Measurements from ENCODE around the gene ZNF277. TPM values are rescaled to one million over a fixed set of nuclear protein-coding genes. Genes with fewer than 3 reads are reported as not detected.

Gene ZNF277
- total RNA-seq, 2 donors from 2014 or later = 27.9 to 41.5 TPM

GRCh38 chr7:112257073-112257472 is 50.6 kb downstream of the ZNF277 start:
- Histone ChIP-seq H3K9me3 (no peaks in the 10 kb centered on the region), H3K4me1 (ENCODE audit: control insufficient read depth in 1 of 2, low read depth in 2 of 2) (peaks cover 0 to 5% of the 10 kb centered on the region in 2 donors), H3K27me3 (replicated peaks; ENCODE audit: insufficient read depth) (no peaks in the 10 kb centered on the region), H3K4me3 (no peak overlapping the region), H3K27ac (no peak overlapping the region), H3K36me3 (no peaks in the 10 kb centered on the region)
- ATAC-seq (ENCODE audit: insufficient number of reproducible peaks, low FRiP score, low read depth) = no peak
- DNase-seq (ENCODE audit: low spot score) = no peak
- TF ChIP-seq, protein P1, sequence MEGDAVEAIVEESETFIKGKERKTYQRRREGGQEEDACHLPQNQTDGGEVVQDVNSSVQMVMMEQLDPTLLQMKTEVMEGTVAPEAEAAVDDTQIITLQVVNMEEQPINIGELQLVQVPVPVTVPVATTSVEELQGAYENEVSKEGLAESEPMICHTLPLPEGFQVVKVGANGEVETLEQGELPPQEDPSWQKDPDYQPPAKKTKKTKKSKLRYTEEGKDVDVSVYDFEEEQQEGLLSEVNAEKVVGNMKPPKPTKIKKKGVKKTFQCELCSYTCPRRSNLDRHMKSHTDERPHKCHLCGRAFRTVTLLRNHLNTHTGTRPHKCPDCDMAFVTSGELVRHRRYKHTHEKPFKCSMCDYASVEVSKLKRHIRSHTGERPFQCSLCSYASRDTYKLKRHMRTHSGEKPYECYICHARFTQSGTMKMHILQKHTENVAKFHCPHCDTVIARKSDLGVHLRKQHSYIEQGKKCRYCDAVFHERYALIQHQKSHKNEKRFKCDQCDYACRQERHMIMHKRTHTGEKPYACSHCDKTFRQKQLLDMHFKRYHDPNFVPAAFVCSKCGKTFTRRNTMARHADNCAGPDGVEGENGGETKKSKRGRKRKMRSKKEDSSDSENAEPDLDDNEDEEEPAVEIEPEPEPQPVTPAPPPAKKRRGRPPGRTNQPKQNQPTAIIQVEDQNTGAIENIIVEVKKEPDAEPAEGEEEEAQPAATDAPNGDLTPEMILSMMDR (IDR thresholded peaks at IDR 0.05) = no peak

DNA sequence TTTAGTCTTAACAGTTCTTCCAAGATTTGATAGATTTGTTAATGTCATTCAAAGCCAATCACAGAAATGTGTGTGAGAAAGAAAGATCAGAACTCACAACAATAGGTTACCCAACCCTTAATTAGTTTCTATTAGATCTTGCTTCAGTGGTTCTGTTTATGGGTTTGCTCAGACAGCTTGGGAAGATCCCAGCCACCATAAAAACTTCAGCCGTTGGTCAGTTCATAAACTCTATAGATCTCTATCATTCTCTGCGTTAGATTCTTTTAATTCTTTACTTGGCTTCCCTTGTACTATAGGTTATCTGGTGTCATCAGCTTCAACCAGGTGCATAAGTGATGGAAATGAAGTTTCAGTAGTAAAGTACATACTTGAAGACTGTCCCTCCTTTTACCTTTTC is 54.4 kb downstream of the ZNF277 start:
- ATAC-seq (ENCODE audit: insufficient number of reproducible peaks, low FRiP score, low read depth) = no peak
- H3K27ac ChIP-seq = no peak overlapping the region
- no peaks in the 10 kb centered on the region for H3K36me3 ChIP-seq
- no peaks in the 10 kb centered on the region for H3K9me3 ChIP-seq
- H3K27me3 ChIP-seq (replicated peaks; ENCODE audit: insufficient read depth) = no peaks in the 10 kb centered on the region
- TF ChIP-seq, protein P1 (IDR thresholded peaks at IDR 0.05) = no peak
- DNase-seq (ENCODE audit: low spot score) = no peak
- no peaks in the 10 kb centered on the region for H3K4me1 ChIP-seq (ENCODE audit: control insufficient read depth in 1 of 2, low read depth in 2 of 2)
- H3K4me3 ChIP-seq = no peak overlapping the region

- H3K9me3 ChIP-seq = no peaks in the 10 kb centered on the region
Observed at GRCh38 chr7:112262036-112262435, 55.5 kb downstream of the ZNF277 start.

DNA sequence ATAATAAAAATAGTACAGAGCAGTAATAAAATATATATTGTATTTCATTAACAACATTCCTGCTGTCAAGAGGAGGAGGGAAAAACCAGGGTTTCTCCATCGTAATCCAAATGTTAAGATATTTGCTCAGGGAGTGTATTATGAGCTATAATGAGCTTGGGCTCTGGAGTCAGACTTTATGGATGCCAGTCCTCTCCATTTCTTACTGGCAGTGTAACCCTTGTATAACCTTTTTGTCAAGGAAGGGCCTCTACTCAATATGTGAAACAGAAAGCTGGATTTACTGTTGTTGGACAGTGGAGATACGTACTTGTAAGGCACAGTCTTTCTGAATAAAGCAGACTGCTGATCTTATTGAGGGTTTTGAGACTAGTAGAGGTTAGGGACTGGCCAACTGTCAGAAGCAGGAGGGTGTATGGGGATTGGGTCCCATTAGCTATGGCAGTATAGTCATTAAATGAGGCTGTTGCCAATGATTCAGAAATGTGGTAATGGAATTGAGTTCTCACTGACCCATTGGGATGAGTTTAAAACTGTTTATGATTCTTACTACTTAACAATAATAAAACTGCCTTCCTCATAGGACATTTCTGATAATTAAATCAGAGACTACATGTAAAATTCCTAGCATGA is 56.5 kb downstream of the ZNF277 start:
- Histone ChIP-seq H3K36me3 (no peaks in the 10 kb centered on the region), H3K27ac (no peak overlapping the region), H3K4me1 (ENCODE audit: control insufficient read depth in 1 of 2, low read depth in 2 of 2) (no peaks in the 10 kb centered on the region), H3K27me3 (replicated peaks; ENCODE audit: insufficient read depth) (no peaks in the 10 kb centered on the region), H3K9me3 (no peaks in the 10 kb centered on the region), H3K4me3 (no peak overlapping the region)
- TF ChIP-seq, protein P1 (IDR thresholded peaks at IDR 0.05) = no peak
- DNase-seq (ENCODE audit: low spot score) (no peak), ATAC-seq (ENCODE audit: insufficient number of reproducible peaks, low FRiP score, low read depth) (no peak)

More at GRCh38 chr7:112262036-112262435, 55.5 kb downstream of the ZNF277 start:
- ATAC-seq (ENCODE audit: insufficient number of reproducible peaks, low FRiP score, low read depth) (no peak), DNase-seq (ENCODE audit: low spot score) (no peak)
- Histone ChIP-seq H3K36me3 (no peaks in the 10 kb centered on the region), H3K27ac (no peak overlapping the region), H3K4me3 (no peak overlapping the region), H3K4me1 (ENCODE audit: control insufficient read depth in 1 of 2, low read depth in 2 of 2) (no peaks in the 10 kb centered on the region), H3K27me3 (replicated peaks; ENCODE audit: insufficient read depth) (no peaks in the 10 kb centered on the region)
- TF ChIP-seq, protein P1 (IDR thresholded peaks at IDR 0.05) = no peak

- no peak for ATAC-seq (ENCODE audit: insufficient number of reproducible peaks, low FRiP score, low read depth)
- Histone ChIP-seq H3K36me3 (no peaks in the 10 kb centered on the region), H3K4me3 (no peak overlapping the region), H3K4me1 (ENCODE audit: control insufficient read depth in 1 of 2, low read depth in 2 of 2) (no peaks in the 10 kb centered on the region), H3K9me3 (no peaks in the 10 kb centered on the region), H3K27ac (no peak overlapping the region), H3K27me3 (replicated peaks; ENCODE audit: insufficient read depth) (no peaks in the 10 kb centered on the region)
- TF ChIP-seq, protein P1 (IDR thresholded peaks at IDR 0.05) = no peak
- DNase-seq (ENCODE audit: low spot score) = no peak
Observed at GRCh38 chr7:112263519-112263918, 57.0 kb downstream of the ZNF277 start.
